Measurements from ENCODE around the gene ERH. TPM values are rescaled to one million over a fixed set of nuclear protein-coding genes. Genes with fewer than 3 reads are reported as not detected.

Gene ERH
- total RNA-seq, 1 experiment from 2014 or later: 352 TPM

- Histone ChIP-seq H2AFZ (ENCODE audit: low read depth, low read length, poor library complexity, severe bottlenecking) (no peak overlapping the region), H3K4me2 (ENCODE audit: low read length) (no peak overlapping the region), H3K27me3 (ENCODE audit: insufficient read depth, low read length) (no peaks in the 10 kb centered on the region), H4K20me1 (ENCODE audit: insufficient read depth) (no peaks in the 10 kb centered on the region), H3K4me1 (ENCODE audit: control insufficient read depth in 1 of 2, insufficient read depth in 2 of 2, low read length in 2 of 2) (no peaks in the 10 kb centered on the region), H3K9me2 (ENCODE audit: insufficient read depth) (no peaks in the 10 kb centered on the region), H3K4me3 (replicated peaks in 1 of 2; ENCODE audit: low read depth in 1 of 2, low read length in 2 of 2) (no peak overlapping the region), H3K9ac (ENCODE audit: low read length) (no peak overlapping the region), H3K79me2 (ENCODE audit: insufficient read depth, low read length) (peaks cover 10% of the 10 kb centered on the region), H3K27ac (ENCODE audit: low read depth, low read length) (no peak overlapping the region), H3K36me3 (ENCODE audit: control insufficient read depth in 1 of 2, insufficient read depth in 2 of 2, low read length in 2 of 2) (peaks cover 5 to 22% of the 10 kb centered on the region in 2 experiments; a peak in 2 of 4 replicates), H3K9me3 (ENCODE audit: control insufficient read depth in 1 of 2, insufficient read depth in 1 of 2, low read depth in 1 of 2, low read length in 2 of 2) (no peaks in the 10 kb centered on the region; a peak in 1 of 4 replicates)
- ChIA-PET CTCF (no interaction called here), RAD21 (ENCODE audit: low non-redundant PET in 1 of 2, low total read pairs in 2 of 2, uncharacterized antibody in 2 of 2, unreplicated experiment in 2 of 2) (no interaction called here), POLR2A (no interaction called here)
- TF ChIP-seq TCF7L2 (IDR thresholded peaks at IDR 0.05; ENCODE audit: borderline replicate concordance, extremely low read depth, insufficient read depth, insufficient read length) (no peak), CBX3 (IDR thresholded peaks at IDR 0.05; ENCODE audit: low read depth) (no peak)
- ATAC-seq: no peak
- no TSS peak for BruUV-seq (replicated peaks)
- intact Hi-C loops (cut with micrococcal nuclease): no loop called here
- DNase-seq (ENCODE audit: low read depth, low spot score): no peak
Measured at GRCh38 chr14:69374235-69374634, 23.9 kb downstream of the ERH start.

- Histone ChIP-seq H3K4me1 (ENCODE audit: control insufficient read depth in 1 of 2, insufficient read depth in 2 of 2, low read length in 2 of 2) (no peaks in the 10 kb centered on the region), H3K9me3 (ENCODE audit: control insufficient read depth in 1 of 2, insufficient read depth in 1 of 2, low read depth in 1 of 2, low read length in 2 of 2) (no peaks in the 10 kb centered on the region; a peak in 1 of 4 replicates), H3K27ac (ENCODE audit: low read depth, low read length) (no peak overlapping the region), H3K4me3 (replicated peaks in 1 of 2; ENCODE audit: low read depth in 1 of 2, low read length in 2 of 2) (no peak overlapping the region), H2AFZ (ENCODE audit: low read depth, low read length, poor library complexity, severe bottlenecking) (no peak overlapping the region), H4K20me1 (ENCODE audit: insufficient read depth) (no peaks in the 10 kb centered on the region), H3K9ac (ENCODE audit: low read length) (no peak overlapping the region), H3K27me3 (ENCODE audit: insufficient read depth, low read length) (no peaks in the 10 kb centered on the region), H3K4me2 (ENCODE audit: low read length) (no peak overlapping the region), H3K79me2 (ENCODE audit: insufficient read depth, low read length) (no peaks in the 10 kb centered on the region), H3K36me3 (ENCODE audit: control insufficient read depth in 1 of 2, insufficient read depth in 2 of 2, low read length in 2 of 2) (peaks cover 5 to 22% of the 10 kb centered on the region in 2 experiments; a peak in 2 of 4 replicates), H3K9me2 (ENCODE audit: insufficient read depth) (no peaks in the 10 kb centered on the region)
- ChIA-PET RAD21 (ENCODE audit: low non-redundant PET in 1 of 2, low total read pairs in 2 of 2, uncharacterized antibody in 2 of 2, unreplicated experiment in 2 of 2) (no interaction called here), CTCF (no interaction called here), POLR2A (no interaction called here)
- ATAC-seq (no peak), DNase-seq (ENCODE audit: low read depth, low spot score) (no peak)
- intact Hi-C loops (cut with micrococcal nuclease): no loop called here
- no TSS peak for BruUV-seq (replicated peaks)
- TF ChIP-seq ZFX (IDR thresholded peaks at IDR 0.05) (no peak), FOSL1 (IDR thresholded peaks at IDR 0.05; ENCODE audit: low read depth) (no peak), CEBPB (IDR thresholded peaks at IDR 0.05; ENCODE audit: low read depth) (no peak)
Measured at GRCh38 chr14:69373104-69373503, 25.0 kb downstream of the ERH start.

Measured in HCT116 (cell line).